WTC11 (cell line): ENCODE data around the gene VSTM2L.

Experiments used
- CTCF ChIP-seq: fragments of 200-600 bp; IDR thresholded peaks from 2 replicates; pipeline ENCODE4 v1.8.0; 2022; ENCODE audit warnings: antibody characterized with exemption
- ETV6 ChIP-seq: sonication (generic); formaldehyde crosslinking; IDR thresholded peaks from 2 replicates; pipeline ENCODE4 v1.8.1; 2022; ENCODE audit warnings: mild to moderate bottlenecking, missing genetic modification reagents

- TF ChIP-seq CTCF = no peak
- TF ChIP-seq ETV6 (CRISPR knock-in tag) = no peak
Observed at GRCh38 chr20:37886851-37887297, 16.1 kb upstream of the VSTM2L start.
